Activated CD8-positive, alpha-beta T cell treated with anti-CD3 and anti-CD28 coated beads for 36 hours (primary cell): Measurements from ENCODE around the gene IMP4. TPM values are rescaled to one million over a fixed set of nuclear protein-coding genes. Genes with fewer than 3 reads are reported as not detected.

ENCODE experiments used
- ATAC-seq: fragments of 200-7000 bp; cut with Tn5 transposase; one replicate; pipeline ENCODE4 v1.10.0; 2021; ENCODE audit warnings: mild to moderate bottlenecking, moderate library complexity
- CTCF ChIA-PET: fragments of 350-600 bp; sonication (Branson Sonifier 250); formaldehyde crosslinking; loops from one replicate; lab custom pipeline; 2021; ENCODE audit warnings: antibody characterized with exemption; lab: Charles Lee
- POLR2A ChIA-PET: fragments of 350-600 bp; sonication (Branson Sonifier 250); formaldehyde crosslinking; loops from one replicate; lab custom pipeline; 2021; ENCODE audit warnings: antibody characterized with exemption; lab: Charles Lee
- DNase-seq: peaks from one replicate; pipeline ENCODE4 v3.0.0-alpha.2; 2020
- H3K27ac Mint-ChIP-seq: one replicate; pipeline ENCODE4 v1.8.0; 2021; ENCODE audit warnings: mild to moderate bottlenecking, mixed read lengths
- H3K27me3 Mint-ChIP-seq: one replicate; pipeline ENCODE4 v1.8.0; 2021; ENCODE audit warnings: mixed read lengths
- H3K36me3 Mint-ChIP-seq: one replicate; pipeline ENCODE4 v1.8.0; 2021; ENCODE audit warnings: low read depth, mixed read lengths
- H3K4me1 Mint-ChIP-seq: one replicate; pipeline ENCODE4 v1.8.0; 2021; ENCODE audit warnings: low read depth, mixed read lengths
- H3K4me3 Mint-ChIP-seq: one replicate; pipeline ENCODE4 v1.8.0; 2021; ENCODE audit warnings: mild to moderate bottlenecking, moderate library complexity, mixed read lengths
- H3K9me3 Mint-ChIP-seq: one replicate; pipeline ENCODE4 v1.8.0; 2021; ENCODE audit warnings: mixed read lengths
- CTCF ChIP-seq: fragments of 200-600 bp; IDR thresholded peaks from one replicate; pipeline ENCODE4 v1.8.0; 2022; ENCODE audit warnings: antibody characterized with exemption, mild to moderate bottlenecking
- intact Hi-C: fragments of 100-400 bp; cut with micrococcal nuclease; formaldehyde crosslinking; loops from one replicate; pipeline ENCODE4 v1.10.0; 2022
- total RNA-seq, 2 experiments: library from RNA; stranded (reverse); gene quantifications; one replicate each; pipeline ENCODE4 v1.2.3, GENCODE V29; 2021

IMP4 gene
- total RNA-seq, 2 experiments from 2014 or later = 160 to 163 TPM

- H3K36me3 Mint-ChIP-seq = no peaks in the 10 kb centered on the region
- ChIA-PET POLR2A (interaction anchor here (1.0 kb wide), 1 partner anchor 12 kb away, joined by 3 read pairs; no protein-coding TSS in a partner anchor), CTCF (no interaction called here)
- H3K4me3 Mint-ChIP-seq = no peak overlapping the region
- no peak for ATAC-seq
- no peak for DNase-seq
- TF ChIP-seq CTCF = no peak
- H3K27ac Mint-ChIP-seq = no peak overlapping the region
- no peaks in the 10 kb centered on the region for H3K9me3 Mint-ChIP-seq
- intact Hi-C loops = no loop called here
- H3K4me1 Mint-ChIP-seq = peaks cover under 1% of the 10 kb centered on the region
- no peaks in the 10 kb centered on the region for H3K27me3 Mint-ChIP-seq
Measured at GRCh38 chr2:130385709-130386108, 43.0 kb downstream of the IMP4 start.

DNA sequence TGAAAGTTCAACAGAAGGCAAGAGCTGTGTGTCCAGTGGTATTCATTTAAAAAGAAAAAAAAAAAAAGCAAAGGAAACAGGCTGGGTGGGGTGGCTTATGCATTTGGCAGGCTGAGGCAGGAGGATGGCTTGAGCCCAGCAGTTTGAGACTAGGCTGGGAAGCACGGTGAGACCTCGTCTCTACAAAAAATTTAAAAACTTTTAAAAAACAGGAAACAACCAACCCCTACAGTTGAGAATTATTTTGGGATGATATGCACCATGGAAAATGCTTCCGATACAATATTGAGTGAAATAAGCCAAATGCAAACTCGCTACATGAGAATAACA, 44.3 kb downstream of the IMP4 start:
- Mint-ChIP-seq H3K9me3 (no peaks in the 10 kb centered on the region), H3K27me3 (peaks cover 3% of the 10 kb centered on the region), H3K4me3 (no peak overlapping the region), H3K36me3 (no peaks in the 10 kb centered on the region), H3K4me1 (peaks cover 8% of the 10 kb centered on the region), H3K27ac (no peak overlapping the region)
- DNase-seq = no peak
- TF ChIP-seq CTCF = no peak
- ChIA-PET CTCF (no interaction called here), POLR2A (no interaction called here)
- no peak for ATAC-seq
- intact Hi-C loops = no loop called here

DNA sequence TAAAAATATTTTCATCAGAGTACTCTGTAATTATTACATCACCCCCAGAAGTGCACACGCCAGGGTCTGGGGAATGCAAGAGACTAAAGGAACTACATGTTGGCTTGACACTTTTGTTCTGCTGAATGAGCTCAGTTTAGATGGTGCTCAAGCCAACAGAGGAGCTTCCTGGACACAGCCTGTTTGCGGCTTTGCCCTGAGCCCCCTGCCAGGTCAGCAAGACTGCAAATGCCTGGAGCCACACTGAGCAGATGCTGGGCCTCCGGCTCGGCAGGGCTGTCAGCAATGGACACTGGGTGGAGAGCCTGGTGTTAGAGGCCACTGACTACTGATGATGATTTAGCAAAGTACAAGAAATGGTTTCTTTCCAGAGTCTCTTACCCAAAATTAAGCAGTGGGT, 45.1 kb downstream of the IMP4 start:
- no peaks in the 10 kb centered on the region for H3K9me3 Mint-ChIP-seq
- H3K27ac Mint-ChIP-seq = no peak overlapping the region
- no peak for TF ChIP-seq CTCF
- H3K36me3 Mint-ChIP-seq = no peaks in the 10 kb centered on the region
- ATAC-seq (no peak), DNase-seq (no peak)
- ChIA-PET POLR2A (interaction anchor here (1.0 to 1.6 kb wide), 2 partner anchors 9 to 46 kb away, joined by 4 to 7 read pairs; partner anchors contain the start of gene IMP4), CTCF (interaction anchor here (2.8 kb wide), 1 partner anchor 15 kb away, joined by 9 read pairs; no protein-coding TSS in a partner anchor)
- H3K27me3 Mint-ChIP-seq = peaks cover 6% of the 10 kb centered on the region
- H3K4me3 Mint-ChIP-seq = no peak overlapping the region
- intact Hi-C loops = no loop called here
- peaks cover 11% of the 10 kb centered on the region for H3K4me1 Mint-ChIP-seq

DNA sequence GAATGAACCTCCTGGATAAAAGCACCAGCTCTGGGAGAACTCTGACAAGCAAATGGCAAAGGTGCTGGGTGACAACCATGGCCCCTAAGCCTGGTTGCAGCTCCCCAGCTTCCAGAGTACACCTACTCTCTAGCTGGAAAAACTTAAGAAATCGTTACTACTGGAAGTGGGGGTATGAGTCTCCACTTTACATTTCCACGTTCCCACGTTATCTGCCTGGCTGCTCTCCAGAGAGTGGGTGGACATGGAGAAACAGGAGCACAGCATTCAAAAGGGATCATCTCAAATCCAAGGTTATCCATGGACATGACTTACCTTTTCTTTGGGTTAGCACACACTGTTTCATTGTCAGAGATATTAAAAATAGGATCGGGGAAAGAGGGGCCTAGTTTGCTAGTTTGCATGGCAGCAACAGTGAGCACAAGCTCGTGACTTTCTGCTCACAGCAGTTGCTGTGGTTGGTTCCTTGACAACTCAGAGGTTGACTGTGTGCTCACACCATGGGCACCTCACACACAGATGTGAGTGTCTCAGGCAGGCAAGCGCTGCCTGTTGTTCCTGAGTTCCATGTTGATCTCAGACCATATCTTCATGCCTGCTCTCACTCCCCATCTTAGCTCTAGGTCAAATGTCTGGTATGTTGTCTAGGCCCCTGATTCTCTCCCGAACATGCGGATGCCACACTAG, 45.7 kb downstream of the IMP4 start:
- ATAC-seq = no peak
- no peak for DNase-seq
- Mint-ChIP-seq H3K4me1 (peaks cover 11% of the 10 kb centered on the region), H3K27ac (no peak overlapping the region), H3K36me3 (no peaks in the 10 kb centered on the region), H3K27me3 (peaks cover 6% of the 10 kb centered on the region), H3K4me3 (no peak overlapping the region), H3K9me3 (no peaks in the 10 kb centered on the region)
- no peak for TF ChIP-seq CTCF
- POLR2A ChIA-PET = interaction anchor here (1.0 to 1.6 kb wide), 3 partner anchors 10 to 46 kb away, joined by 3 to 7 read pairs (median 4); partner anchors contain the start of gene IMP4
- CTCF ChIA-PET = interaction anchor here (2.8 kb wide), 1 partner anchor 16 kb away, joined by 9 read pairs; no protein-coding TSS in a partner anchor
- intact Hi-C loops = no loop called here

GRCh38 chr2:130389358-130389757, 46.7 kb downstream of the IMP4 start:
- Mint-ChIP-seq H3K4me3 (no peak overlapping the region), H3K27me3 (peaks cover 9% of the 10 kb centered on the region), H3K36me3 (no peaks in the 10 kb centered on the region), H3K9me3 (no peaks in the 10 kb centered on the region), H3K27ac (no peak overlapping the region), H3K4me1 (peaks cover 11% of the 10 kb centered on the region)
- ChIA-PET POLR2A (interaction anchor here (0.6 to 1.6 kb wide), 5 partner anchors 9 to 47 kb away, joined by 3 to 7 read pairs (median 3); partner anchors contain the start of gene IMP4), CTCF (interaction anchor here (2.8 kb wide), 1 partner anchor 17 kb away, joined by 9 read pairs; no protein-coding TSS in a partner anchor)
- intact Hi-C loops = no loop called here
- DNase-seq (no peak), ATAC-seq (no peak)
- TF ChIP-seq CTCF = no peak
